Measurements from ENCODE around the gene ANKRD13D.
"Not testable (repeated sequence)": the region's sequence is repeated elsewhere in the genome, so short reads cannot be mapped to it uniquely, and the experiment has no call there.

ANKRD13D gene

DNA sequence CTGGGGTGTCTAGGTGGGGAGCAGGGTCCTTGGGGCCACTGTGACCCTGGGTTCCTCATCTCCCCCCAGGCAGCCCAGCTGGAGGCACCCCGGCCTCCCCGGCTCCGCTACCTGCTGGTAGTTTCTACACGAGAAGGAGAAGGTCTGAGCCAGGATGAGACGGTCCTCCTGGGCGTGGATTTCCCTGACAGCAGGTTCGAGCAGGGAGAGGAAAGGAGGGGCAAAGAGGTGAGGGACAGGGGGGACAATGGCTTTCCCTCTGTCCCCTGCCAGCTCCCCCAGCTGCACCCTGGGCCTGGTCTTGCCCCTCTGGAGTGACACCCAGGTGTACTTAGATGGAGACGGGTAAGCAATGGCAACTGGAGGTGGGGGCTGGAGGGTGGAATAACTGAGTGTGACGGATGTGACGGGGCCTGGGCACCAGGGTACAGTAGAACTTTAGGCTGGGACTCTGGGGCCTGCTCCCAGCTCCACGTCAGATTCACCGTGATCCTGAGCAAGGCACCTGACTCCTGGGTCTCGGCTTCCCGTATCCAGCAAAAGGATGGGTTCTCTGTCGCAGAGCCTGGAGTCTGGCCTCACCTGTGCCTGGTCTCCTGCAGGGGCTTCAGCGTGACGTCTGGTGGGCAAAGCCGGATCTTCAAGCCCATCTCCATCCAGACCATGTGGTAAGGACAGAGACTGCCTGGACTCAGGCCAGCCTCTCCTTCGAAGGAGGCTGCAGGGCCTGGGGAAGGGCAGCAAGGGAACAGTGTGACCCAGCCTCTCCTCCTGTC lies 17.9 kb downstream of the ANKRD13D start:
- no peak for DNase-seq

DNA sequence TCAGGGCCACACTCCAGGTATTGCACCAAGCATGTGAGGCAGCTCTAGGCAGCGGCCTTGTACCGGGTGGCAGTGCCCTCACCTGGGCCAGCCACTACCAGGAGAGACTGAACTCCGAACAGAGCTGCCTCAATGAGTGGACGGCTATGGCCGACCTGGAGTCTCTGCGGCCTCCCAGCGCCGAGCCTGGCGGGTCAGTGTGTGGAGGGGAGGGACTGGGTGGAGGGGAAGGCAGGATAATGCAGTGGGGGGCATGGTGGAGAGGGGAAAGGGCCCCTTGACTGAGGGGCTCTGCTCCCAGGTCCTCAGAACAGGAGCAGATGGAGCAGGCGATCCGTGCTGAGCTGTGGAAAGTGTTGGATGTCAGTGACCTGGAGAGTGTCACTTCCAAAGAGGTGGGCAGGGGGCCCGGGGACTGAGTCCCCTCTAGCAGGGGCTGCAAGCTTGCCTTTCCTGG lies 18.5 kb downstream of the ANKRD13D start:
- no peak for DNase-seq

DNA sequence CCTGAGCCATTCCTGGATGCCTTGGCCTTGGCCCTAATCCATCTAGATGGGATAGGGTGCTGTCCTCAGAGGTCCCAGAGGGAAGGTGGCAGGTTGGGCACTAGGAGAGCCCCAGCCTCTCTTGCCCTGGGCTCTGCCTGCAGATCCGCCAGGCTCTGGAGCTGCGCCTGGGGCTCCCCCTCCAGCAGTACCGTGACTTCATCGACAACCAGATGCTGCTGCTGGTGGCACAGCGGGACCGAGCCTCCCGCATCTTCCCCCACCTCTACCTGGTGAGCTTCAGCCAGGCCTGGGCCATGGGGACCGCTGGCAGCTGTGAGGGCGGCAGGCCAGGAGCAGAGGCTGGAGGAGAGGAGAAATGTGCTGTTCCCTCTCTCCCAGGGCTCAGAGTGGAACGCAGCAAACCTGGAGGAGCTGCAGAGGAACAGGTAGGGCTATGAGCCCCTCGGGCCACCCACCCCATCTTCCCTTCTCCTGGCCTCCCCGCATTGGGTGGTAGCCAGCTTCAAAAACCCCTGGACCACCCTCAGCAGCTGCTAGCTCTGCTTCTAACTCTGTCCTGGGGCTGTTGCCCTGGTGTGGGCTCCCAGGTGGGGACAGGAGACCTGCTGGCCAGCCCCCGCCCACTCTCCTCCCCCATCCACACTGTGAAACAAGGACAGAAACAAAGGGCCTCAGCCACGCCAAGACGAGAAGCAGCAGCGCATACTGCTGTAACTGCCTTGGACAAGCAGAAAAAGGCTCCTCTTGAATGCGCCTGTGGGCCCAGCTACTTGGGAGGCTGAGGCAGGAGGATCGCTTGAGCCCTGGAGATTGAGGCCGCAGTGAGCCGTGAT lies 19.1 kb downstream of the ANKRD13D start:
- no peak for DNase-seq

DNA sequence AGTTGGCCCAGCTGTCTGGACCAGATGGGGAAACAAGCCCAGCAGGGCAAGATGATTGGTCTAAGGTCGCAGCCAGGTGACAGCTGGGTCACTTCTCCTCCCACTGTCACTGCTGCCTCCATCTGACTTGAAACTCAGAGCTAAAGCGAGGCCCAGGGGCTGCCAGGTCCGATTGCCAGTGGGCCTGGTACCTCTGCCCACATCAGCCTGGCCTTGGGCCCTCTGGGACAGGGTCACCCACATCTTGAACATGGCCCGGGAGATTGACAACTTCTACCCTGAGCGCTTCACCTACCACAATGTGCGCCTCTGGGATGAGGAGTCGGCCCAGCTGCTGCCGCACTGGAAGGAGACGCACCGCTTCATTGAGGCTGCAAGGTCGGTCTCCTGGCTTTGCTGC lies 20.1 kb downstream of the ANKRD13D start:
- no peak for DNase-seq

DNA sequence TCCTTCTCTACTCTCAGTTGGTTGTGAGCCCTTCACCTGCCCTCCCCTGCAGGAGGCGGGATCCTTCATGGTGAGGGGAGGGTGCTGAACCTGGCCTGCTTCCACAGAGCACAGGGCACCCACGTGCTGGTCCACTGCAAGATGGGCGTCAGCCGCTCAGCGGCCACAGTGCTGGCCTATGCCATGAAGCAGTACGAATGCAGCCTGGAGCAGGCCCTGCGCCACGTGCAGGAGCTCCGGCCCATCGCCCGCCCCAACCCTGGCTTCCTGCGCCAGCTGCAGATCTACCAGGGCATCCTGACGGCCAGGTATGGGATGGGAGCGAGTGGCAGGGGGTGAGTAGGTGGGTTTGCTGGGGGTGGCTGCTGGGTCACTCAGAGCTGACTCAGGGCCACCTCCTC lies 20.6 kb downstream of the ANKRD13D start:
- no peak for DNase-seq

DNA sequence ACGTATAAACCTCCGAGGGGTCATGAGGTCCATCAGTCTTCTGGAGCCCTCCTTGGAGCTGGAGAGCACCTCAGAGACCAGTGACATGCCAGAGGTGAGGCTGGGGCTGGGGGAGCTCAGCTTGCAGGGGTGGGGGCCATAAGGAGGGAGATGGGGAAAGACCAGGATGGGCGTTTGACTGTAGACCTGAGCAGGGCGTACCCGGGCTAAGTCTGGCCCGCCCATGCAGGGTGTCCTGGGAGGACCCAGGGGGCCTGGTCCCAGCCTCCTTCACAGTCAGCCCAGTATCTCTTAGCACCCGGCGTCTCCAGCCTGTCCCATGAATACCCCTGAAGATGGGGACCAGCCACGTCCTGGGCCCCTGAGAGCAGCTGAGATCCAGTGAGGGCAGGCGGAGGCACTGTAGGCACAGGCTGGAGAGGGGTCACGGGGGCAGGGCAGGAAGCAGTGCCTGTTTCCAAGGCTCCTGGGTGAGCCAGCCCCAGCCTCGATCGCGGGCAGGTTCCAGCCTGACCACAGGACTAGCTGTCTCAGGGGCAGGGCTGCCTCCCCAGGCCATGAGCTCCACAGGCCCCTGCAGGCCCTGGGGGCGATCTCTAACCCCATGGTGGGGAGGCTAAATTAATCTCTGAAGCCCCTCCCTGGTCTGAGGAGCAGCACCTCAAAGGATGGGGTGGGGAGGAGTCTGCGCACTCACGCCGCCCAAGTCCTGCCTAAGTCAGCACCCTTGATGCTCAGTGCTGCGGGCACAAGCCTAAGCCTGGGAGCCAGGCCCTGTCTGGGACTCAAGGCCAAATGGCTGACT lies 21.3 kb downstream of the ANKRD13D start:
- no peak for DNase-seq

- no peak for DNase-seq
Measured at GRCh38 chr11:67311051-67311555, 22.0 kb downstream of the ANKRD13D start.

GRCh38 chr11:67311556-67312082 lies 22.5 kb downstream of the ANKRD13D start:
- no peak for DNase-seq

GRCh38 chr11:67312187-67313021 lies 23.3 kb downstream of the ANKRD13D start:
- peak; percentile 52 for DNase-seq

- no peak for DNase-seq
Measured at GRCh38 chr11:67313125-67313890, 24.2 kb downstream of the ANKRD13D start.

DNA sequence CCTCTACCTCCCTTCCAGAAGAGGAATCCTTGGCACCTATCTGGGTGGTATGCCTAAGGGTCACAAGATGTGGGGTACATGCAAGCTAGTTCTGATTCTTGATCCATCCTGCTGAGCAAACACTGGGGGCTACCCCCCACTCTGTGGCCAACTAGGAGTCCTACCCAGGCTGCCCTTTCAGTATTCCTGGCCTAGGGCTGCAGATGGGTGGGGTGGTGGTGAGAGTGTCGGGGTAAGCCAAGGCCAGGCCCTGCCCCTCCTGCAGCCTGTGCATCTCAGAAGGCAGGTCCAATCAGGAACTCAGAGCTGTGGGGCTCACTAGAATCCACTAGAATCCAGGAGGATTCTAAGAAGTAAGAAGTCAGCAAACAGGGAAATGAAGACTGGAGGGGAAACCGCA lies 25.1 kb downstream of the ANKRD13D start:
- DNase-seq, result no peak

GRCh38 chr11:67315325-67315909 lies 26.3 kb downstream of the ANKRD13D start:
- DNase-seq, result no peak

DNA sequence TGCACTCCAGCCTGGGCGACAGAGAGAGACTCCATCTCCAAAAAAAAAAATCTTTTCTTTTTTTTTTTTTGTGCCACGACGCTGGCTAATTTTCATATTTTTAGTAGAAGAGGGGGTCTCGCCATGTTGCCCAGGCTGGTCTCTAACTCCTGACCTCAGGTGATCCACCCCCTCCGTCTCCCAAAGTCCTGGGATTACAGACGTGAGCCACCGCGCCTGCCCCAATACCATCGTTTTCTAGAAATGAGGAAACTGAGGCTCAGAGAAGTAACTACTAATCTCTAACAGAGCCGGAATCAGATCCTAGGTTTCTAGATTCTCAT lies 27.7 kb downstream of the ANKRD13D start:
- DNase-seq, result no peak

GRCh38 chr11:67317205-67317887 lies 28.2 kb downstream of the ANKRD13D start:
- peak; percentile 99 for DNase-seq

DNA sequence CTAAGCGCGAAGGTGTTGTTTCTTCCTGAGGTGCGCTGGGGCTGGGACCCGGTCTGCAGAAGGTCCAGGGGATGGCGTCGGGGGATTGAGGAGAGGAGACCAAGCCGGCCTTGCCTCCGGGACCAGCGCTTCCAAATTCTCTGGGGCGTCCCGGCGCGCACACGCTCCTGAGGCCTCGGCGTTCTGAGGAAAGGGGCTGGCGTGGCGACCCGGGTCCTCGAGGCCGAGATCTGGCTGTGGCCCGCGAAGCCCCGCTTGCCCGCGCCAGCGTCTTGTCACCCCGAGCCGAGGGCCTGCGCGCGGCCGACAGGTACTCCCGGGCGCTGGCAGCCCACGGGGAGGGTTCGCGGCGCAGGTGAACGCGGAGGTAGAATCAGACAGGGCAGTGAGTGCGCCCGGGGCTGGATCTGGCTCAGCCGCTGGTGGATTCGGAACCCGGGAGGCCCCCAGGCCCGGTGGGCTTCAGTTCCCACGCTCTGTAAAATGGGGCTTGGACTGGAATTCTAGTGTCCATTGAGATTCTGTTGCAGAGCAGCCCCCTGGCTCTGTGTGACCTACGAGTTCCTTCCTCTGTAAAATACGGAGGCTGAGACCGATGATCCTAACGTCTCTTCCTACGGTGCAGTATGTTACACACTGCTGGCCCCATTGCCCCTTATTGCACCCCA lies 28.9 kb downstream of the ANKRD13D start:
- no peak for DNase-seq

- DNase-seq, result not testable (repeated sequence)
Measured at GRCh38 chr11:67318876-67319275, 29.8 kb downstream of the ANKRD13D start.

DNA sequence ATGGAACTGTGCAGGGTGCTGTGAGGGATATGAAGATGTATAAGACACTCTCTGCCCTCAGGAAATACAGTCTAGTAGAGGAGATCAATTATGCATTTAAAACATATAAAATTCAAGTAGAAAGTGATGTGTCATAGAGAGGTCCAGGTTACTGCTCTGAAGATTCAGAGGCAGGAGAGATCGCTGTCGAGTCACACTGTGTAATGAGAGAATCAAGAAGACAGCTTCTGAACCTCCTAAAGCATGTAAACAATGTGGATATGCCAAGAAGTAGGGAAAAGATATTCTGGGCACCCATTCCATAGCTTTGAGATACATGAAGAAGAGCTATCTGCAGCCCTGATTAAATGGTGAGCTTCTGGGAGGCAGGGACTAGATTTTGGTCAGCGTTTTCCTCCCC lies 30.9 kb downstream of the ANKRD13D start:
- no peak for DNase-seq

DNA sequence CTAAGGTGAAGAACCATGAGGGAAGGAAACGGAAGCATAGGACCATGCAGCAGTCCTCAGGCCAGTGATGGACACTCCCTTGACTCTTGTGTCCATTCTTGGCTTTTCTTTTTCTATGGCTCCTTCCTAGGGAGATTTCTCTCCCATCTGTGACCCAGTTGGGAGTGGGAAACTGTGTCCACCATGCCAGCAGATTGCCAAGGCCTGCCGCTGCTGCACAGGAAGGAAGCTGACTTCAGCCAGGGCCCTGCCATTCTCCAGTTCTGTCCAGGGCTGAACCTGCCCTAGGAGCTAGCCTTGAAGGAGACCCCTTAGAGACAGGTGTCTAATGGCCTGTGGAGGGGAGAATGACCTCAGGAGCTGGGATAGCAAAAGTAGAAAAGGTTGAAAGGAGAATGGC lies 31.6 kb downstream of the ANKRD13D start:
- DNase-seq, result no peak

DNA sequence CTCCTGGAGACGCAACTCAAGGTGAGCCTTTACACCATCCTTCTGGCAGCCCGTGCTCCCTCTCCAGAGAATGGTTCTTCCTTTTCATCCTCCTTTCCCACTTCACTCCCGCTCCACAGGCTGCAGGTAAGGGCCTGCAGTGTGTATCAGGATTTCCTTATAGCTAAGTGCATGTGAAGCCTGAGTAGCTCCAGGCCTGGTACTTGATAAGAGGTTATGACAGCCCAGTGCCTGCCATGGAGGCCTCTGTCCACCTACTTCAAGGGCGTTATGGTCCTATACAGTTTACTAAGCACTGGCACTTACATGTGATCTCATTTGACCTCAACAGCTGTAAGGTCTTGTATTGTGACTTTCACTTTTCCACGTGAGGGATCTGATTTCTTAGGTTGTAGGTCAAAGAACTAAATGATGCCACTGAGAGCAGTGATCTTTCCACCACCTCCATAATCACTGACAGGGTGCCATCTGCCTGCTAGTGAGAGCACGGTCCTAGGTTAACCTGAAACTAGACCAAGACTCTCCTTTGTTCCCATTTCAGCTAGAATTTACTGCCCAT lies 32.3 kb downstream of the ANKRD13D start:
- DNase-seq, result no peak
